ENCODE measurements around the gene SETX.

DNA sequence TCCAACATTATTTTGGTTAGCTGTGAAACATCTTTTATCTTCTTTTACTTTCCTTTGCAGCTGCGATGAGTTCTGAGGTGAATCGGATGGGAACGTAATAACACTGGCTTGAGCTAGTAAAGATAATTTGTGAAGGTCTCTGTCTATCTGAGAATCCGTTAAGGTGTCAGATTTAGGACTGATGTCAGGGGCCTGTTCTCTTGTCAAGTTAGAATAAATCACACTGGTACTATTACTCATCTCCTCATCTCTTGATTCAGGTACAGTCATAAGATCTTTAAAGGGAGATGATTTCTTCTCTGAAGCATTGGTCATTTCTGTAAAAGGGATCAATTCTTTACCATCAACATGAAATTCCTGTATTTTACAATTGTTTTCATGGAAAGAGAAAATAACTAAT, 26.2 kb downstream of the SETX start:
- TF ChIP-seq, protein P1, sequence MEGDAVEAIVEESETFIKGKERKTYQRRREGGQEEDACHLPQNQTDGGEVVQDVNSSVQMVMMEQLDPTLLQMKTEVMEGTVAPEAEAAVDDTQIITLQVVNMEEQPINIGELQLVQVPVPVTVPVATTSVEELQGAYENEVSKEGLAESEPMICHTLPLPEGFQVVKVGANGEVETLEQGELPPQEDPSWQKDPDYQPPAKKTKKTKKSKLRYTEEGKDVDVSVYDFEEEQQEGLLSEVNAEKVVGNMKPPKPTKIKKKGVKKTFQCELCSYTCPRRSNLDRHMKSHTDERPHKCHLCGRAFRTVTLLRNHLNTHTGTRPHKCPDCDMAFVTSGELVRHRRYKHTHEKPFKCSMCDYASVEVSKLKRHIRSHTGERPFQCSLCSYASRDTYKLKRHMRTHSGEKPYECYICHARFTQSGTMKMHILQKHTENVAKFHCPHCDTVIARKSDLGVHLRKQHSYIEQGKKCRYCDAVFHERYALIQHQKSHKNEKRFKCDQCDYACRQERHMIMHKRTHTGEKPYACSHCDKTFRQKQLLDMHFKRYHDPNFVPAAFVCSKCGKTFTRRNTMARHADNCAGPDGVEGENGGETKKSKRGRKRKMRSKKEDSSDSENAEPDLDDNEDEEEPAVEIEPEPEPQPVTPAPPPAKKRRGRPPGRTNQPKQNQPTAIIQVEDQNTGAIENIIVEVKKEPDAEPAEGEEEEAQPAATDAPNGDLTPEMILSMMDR (IDR thresholded peaks at IDR 0.05; ENCODE audit: low read depth, low read length) = no peak
- TF ChIP-seq MYC (IDR thresholded peaks at IDR 0.05; ENCODE audit: low read depth, low read length) (no peak), POLR2A (IDR thresholded peaks at IDR 0.05; ENCODE audit: extremely low read depth, insufficient read length) (no peak)
